Suprapubic skin (tissue), 4 donors: ENCODE measurements around the gene NEURL3. TPM values are rescaled to one million over a fixed set of nuclear protein-coding genes. Genes with fewer than 3 reads are reported as not detected.
"Not testable (repeated sequence)": the region's sequence is repeated elsewhere in the genome, so short reads cannot be mapped to it uniquely, and the experiment has no call there.

Experiments
- DNase-seq, 2 donors: peaks; one replicate each; pipeline ENCODE4 v3.0.0-alpha.2; 2019; ENCODE audit warnings: low spot score in 2 of 2
- H3K27ac ChIP-seq: fragments of 200-600 bp; sonication (generic); one replicate; pipeline ENCODE4 v1.5.1; 2019
- H3K27me3 ChIP-seq: fragments of 200-600 bp; sonication (generic); one replicate; pipeline ENCODE4 v1.5.1; 2019
- H3K36me3 ChIP-seq: fragments of 200-600 bp; sonication (generic); one replicate; pipeline ENCODE4 v1.5.1; 2019
- H3K4me1 ChIP-seq: fragments of 200-600 bp; sonication (generic); one replicate; pipeline ENCODE4 v1.5.1; 2019
- H3K4me3 ChIP-seq: fragments of 200-600 bp; sonication (generic); one replicate; pipeline ENCODE4 v1.5.1; 2019; ENCODE audit warnings: mild to moderate bottlenecking
- H3K9me3 ChIP-seq: fragments of 200-600 bp; sonication (generic); one replicate; pipeline ENCODE4 v1.5.1; 2019
- EP300 ChIP-seq: sonication (generic); formaldehyde crosslinking; IDR thresholded peaks from one replicate; pipeline ENCODE4 v1.6.1; 2017; ENCODE audit warnings: antibody characterized with exemption
- POLR2A ChIP-seq, 2 donors: fragments of 450-650 bp; IDR thresholded peaks; one replicate each; pipeline ENCODE4 v1.6.1; 2017; ENCODE audit warnings: antibody characterized with exemption in 2 of 2, mild to moderate bottlenecking in 2 of 2, moderate library complexity in 2 of 2
- POLR2AphosphoS5 ChIP-seq, 3 donors: sonication (generic); formaldehyde crosslinking; IDR thresholded peaks; one replicate each; pipeline ENCODE4 v1.6.1; 2017; ENCODE audit warnings: antibody characterized with exemption in 3 of 3
- WGBS: methylation state at CpG from one replicate; pipeline ENCODE4 v1.1.5; 2018; 5-methylcytosine and 5-hydroxymethylcytosine counted together
- total RNA-seq, 4 donors: library from RNA; depleted of rRNA; stranded (reverse); fragments of >200 nt; gene quantifications; one replicate each; pipeline ENCODE4 v1.1.0, GENCODE V29; 2016
- TF ChIP-seq, protein P1 (sequence below), 2 donors: fragments of 200-600 bp in 1 of 2; fragments of 450-650 bp in 1 of 2; sonication (generic) in 1 of 2; IDR thresholded peaks; one replicate each; pipeline ENCODE4 v1.5.1; 2016 to 2019; ENCODE audit warnings: antibody characterized with exemption in 2 of 2, mild to moderate bottlenecking in 1 of 2, moderate library complexity in 1 of 2

The NEURL3 gene
- total RNA-seq, 4 donors from 2014 or later, result 0.52 to 2.6 (median 1.5) TPM

DNA sequence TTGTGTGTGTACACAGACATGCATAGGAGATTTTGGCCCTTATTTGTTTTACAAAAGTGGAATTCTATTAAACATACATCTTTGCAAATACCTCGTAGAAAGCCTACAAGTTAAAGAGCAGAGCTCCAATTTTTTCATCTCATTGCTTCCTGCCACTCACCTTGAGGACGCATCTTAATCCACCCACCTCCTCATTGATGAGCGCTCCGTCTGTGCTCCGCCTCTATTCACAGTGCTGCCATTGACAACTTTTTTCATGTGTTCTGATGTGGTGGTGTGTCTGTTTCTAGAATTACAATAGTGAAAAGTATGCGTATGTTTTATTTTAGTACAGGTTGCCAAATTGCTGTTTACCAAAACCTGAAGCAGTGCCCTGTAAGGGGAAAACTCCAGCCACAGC, 36.3 kb downstream of the NEURL3 start:
- TF ChIP-seq POLR2AphosphoS5 (IDR thresholded peaks at IDR 0.05) (no peak), EP300 (no peak), POLR2A (IDR thresholded peaks at IDR 0.05) (no peak)
- TF ChIP-seq, protein P1, sequence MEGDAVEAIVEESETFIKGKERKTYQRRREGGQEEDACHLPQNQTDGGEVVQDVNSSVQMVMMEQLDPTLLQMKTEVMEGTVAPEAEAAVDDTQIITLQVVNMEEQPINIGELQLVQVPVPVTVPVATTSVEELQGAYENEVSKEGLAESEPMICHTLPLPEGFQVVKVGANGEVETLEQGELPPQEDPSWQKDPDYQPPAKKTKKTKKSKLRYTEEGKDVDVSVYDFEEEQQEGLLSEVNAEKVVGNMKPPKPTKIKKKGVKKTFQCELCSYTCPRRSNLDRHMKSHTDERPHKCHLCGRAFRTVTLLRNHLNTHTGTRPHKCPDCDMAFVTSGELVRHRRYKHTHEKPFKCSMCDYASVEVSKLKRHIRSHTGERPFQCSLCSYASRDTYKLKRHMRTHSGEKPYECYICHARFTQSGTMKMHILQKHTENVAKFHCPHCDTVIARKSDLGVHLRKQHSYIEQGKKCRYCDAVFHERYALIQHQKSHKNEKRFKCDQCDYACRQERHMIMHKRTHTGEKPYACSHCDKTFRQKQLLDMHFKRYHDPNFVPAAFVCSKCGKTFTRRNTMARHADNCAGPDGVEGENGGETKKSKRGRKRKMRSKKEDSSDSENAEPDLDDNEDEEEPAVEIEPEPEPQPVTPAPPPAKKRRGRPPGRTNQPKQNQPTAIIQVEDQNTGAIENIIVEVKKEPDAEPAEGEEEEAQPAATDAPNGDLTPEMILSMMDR (IDR thresholded peaks at IDR 0.05), result no peak
- Histone ChIP-seq H3K4me1 (peaks cover 6% of the 10 kb centered on the region), H3K36me3 (no peaks in the 10 kb centered on the region), H3K4me3 (no peak overlapping the region), H3K27ac (no peak overlapping the region), H3K9me3 (no peaks in the 10 kb centered on the region), H3K27me3 (peaks cover 8% of the 10 kb centered on the region)
- DNase-seq, result no peak
- WGBS, result 73% methylated on average over 6 of the region's 6 CpGs

DNA sequence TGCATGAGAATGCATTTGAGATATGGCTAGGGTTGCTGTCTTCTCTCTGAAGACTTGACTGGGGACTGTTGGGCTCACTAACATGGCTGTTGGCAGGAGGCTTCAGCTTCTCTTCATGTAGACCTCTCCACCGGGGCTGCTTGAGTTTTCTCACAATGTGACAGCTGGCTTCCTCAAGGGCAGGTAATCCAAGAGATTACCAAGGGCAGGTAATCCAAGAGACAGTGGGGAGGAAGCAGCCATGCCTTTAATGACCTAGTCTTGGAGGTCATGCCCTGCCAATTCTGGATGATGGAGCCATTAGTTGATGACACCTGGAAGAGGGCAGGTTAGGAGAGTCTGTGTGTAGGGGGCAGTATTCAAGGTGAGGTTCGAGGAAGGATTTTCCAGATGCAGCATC, 40.5 kb downstream of the NEURL3 start:
- Histone ChIP-seq H3K4me1 (no peaks in the 10 kb centered on the region), H3K27me3 (no peaks in the 10 kb centered on the region), H3K36me3 (no peaks in the 10 kb centered on the region), H3K9me3 (no peaks in the 10 kb centered on the region), H3K4me3 (no peak overlapping the region), H3K27ac (no peak overlapping the region)
- 86% methylated on average over 2 of the region's 2 CpGs for WGBS
- no peak for DNase-seq
- TF ChIP-seq POLR2A (IDR thresholded peaks at IDR 0.05) (no peak), POLR2AphosphoS5 (IDR thresholded peaks at IDR 0.05) (no peak), EP300 (no peak)
- TF ChIP-seq, protein P1 (IDR thresholded peaks at IDR 0.05), result no peak

DNA sequence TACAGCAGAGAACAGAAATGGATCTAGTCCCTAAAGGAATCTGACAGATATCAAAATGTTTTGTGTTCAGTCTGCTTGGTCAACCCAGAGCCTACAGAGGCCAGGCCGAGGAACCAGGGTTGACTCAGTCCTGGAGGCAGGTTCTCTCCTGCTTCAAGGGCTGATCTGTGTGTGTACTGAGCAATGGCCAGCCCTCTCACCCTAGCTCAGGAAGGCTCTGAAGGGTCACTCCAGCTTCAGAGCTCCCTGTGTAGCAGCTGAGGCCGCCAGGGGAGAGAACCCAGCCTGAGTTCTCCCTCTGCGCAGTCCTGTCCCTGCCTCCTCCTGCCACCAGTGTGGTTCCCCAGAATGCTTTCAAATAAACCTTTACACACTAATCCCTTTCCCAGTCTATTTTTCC, 41.1 kb downstream of the NEURL3 start:
- H3K4me1 ChIP-seq, result no peaks in the 10 kb centered on the region
- 92% methylated on average over 3 of the region's 3 CpGs for WGBS
- no peak overlapping the region for H3K4me3 ChIP-seq
- H3K27ac ChIP-seq, result no peak overlapping the region
- H3K9me3 ChIP-seq, result peaks cover 5% of the 10 kb centered on the region
- no peaks in the 10 kb centered on the region for H3K27me3 ChIP-seq
- DNase-seq, result no peak
- TF ChIP-seq, protein P1 (IDR thresholded peaks at IDR 0.05), result no peak
- TF ChIP-seq POLR2A (IDR thresholded peaks at IDR 0.05), result no peak
- TF ChIP-seq EP300, result no peak
- TF ChIP-seq POLR2AphosphoS5 (IDR thresholded peaks at IDR 0.05), result no peak
- no peaks in the 10 kb centered on the region for H3K36me3 ChIP-seq

DNA sequence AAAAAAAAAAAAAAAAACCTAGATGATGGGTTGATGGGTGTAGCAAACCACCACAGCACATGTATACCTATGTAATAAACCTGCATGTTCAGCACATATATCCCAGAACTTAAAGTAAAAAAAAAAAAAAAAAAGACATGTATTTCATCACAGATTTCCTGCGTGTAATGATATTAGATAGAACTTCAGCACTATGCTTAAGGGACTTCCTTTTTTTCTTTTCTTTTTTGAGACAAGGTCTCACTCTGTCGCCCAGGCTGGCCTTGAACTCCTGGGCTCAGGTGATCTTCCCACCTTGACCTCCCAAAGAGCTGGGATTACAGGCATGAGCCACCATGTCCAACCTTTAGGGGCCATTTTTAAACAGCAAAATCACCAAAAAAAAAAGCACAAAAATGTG, 42.0 kb downstream of the NEURL3 start:
- no peak for DNase-seq
- 66% methylated on average over 2 of the region's 2 CpGs for WGBS
- H3K36me3 ChIP-seq, result no peaks in the 10 kb centered on the region
- no peak overlapping the region for H3K4me3 ChIP-seq
- no peaks in the 10 kb centered on the region for H3K4me1 ChIP-seq
- H3K9me3 ChIP-seq, result peaks cover 5% of the 10 kb centered on the region
- TF ChIP-seq POLR2A (IDR thresholded peaks at IDR 0.05), result no peak
- TF ChIP-seq, protein P1 (IDR thresholded peaks at IDR 0.05), result no peak
- no peak for TF ChIP-seq POLR2AphosphoS5 (IDR thresholded peaks at IDR 0.05)
- TF ChIP-seq EP300, result no peak
- no peak overlapping the region for H3K27ac ChIP-seq
- no peaks in the 10 kb centered on the region for H3K27me3 ChIP-seq

DNA sequence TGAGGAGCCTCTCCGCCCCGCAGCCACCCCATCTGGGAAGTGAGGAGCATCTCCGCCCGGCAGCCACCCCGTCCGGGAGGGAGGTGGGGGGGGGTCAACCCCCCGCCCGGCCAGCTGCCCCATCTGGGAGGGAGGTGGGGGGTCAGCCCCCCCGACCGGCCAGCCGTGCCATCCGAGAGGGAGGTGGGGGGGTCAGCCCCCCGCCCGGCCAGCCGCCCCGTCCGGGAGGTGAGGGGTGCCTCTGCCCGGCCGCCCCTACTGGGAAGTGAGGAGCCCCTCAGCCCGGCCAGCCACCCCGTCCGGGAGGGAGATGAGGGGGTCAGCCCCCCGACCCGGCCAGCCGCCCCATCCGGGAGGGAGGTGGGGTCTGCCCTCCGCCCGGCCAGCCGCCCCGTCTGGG, 43.5 kb downstream of the NEURL3 start:
- not testable (repeated sequence) for H3K9me3 ChIP-seq, H3K4me1 ChIP-seq, H3K27ac ChIP-seq, H3K4me3 ChIP-seq, H3K36me3 ChIP-seq, DNase-seq, H3K27me3 ChIP-seq
- 95% methylated on average over 8 of the region's 30 CpGs for WGBS

DNA sequence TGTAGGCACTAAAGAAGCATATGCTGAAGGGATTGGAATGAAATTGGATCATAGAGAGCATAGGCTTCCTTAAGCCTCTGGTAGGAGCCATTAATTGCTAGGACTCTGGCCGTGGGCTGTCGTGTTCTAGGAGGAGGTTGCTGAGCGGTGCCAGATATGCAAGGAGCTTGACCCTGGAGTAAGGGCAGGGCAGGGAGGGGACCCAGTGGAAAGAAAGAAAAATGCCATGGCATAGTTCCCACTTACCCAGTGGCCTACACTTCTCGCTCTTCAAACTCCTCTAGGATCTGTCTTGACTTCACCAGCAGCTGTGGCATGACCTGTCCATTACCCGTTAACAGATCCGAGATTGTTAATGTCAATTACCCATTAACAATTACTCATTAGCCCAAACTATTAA, 53.1 kb downstream of the NEURL3 start:
- TF ChIP-seq, protein P1 (IDR thresholded peaks at IDR 0.05), result no peak
- TF ChIP-seq POLR2AphosphoS5 (IDR thresholded peaks at IDR 0.05) (no peak), EP300 (no peak), POLR2A (IDR thresholded peaks at IDR 0.05) (no peak)
- H3K4me3 ChIP-seq, result no peak overlapping the region
- DNase-seq, result no peak
- no peaks in the 10 kb centered on the region for H3K9me3 ChIP-seq
- WGBS, result 88% methylated on average over 6 of the region's 6 CpGs
- no peaks in the 10 kb centered on the region for H3K36me3 ChIP-seq
- no peak overlapping the region for H3K27ac ChIP-seq
- no peaks in the 10 kb centered on the region for H3K4me1 ChIP-seq
- H3K27me3 ChIP-seq, result peaks cover 3% of the 10 kb centered on the region
